Uterus (tissue), 2 donors: ENCODE results near the gene FBXO34.
"Not testable (repeated sequence)": the region's sequence is repeated elsewhere in the genome, so short reads cannot be mapped to it uniquely, and the experiment has no call there.

Experiments
- POLR2A ChIP-seq, 2 donors: fragments of 450-650 bp; IDR thresholded peaks; one replicate each; pipeline ENCODE4 v1.6.1; 2016; ENCODE audit warnings: antibody characterized with exemption in 2 of 2, mild to moderate bottlenecking in 1 of 2, moderate library complexity in 1 of 2
- TF ChIP-seq, protein P1 (sequence below), 4 experiments: fragments of 200-600 bp in 2 of 4; fragments of 450-650 bp in 2 of 4; sonication (generic) in 2 of 4; IDR thresholded peaks; one replicate each; pipeline ENCODE4 v1.5.1; 2016 to 2019; ENCODE audit warnings: antibody characterized with exemption in 4 of 4, mild to moderate bottlenecking in 2 of 4, moderate library complexity in 1 of 4

DNA sequence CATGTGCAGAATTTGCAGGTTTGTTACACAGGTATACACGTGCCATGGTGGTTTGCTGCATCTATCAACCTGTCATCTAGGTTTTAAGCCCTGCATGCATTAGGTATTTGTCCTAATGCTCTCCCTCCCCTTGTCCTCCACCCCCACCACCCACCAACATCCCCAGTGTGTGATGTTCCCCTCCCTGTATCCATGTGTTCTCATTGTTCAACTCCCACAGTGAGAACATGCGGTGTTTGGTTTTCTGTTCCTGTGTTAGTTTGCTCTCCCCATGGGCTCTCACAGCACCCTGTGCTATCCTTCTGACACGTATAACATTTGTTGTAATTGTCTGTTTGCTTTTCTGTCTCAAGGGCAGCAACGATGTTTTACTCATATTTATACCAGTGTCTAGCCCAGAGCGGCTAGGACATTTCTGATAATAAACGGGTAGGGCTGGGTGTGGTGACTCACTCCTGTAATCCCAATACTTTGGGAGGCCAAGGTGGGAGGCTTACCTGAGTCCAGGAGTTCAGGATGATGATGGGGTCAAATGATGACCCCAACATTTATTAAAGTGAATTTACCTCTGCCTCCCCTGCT lies 73.5 kb downstream of the FBXO34 start:
- TF ChIP-seq, protein P1, sequence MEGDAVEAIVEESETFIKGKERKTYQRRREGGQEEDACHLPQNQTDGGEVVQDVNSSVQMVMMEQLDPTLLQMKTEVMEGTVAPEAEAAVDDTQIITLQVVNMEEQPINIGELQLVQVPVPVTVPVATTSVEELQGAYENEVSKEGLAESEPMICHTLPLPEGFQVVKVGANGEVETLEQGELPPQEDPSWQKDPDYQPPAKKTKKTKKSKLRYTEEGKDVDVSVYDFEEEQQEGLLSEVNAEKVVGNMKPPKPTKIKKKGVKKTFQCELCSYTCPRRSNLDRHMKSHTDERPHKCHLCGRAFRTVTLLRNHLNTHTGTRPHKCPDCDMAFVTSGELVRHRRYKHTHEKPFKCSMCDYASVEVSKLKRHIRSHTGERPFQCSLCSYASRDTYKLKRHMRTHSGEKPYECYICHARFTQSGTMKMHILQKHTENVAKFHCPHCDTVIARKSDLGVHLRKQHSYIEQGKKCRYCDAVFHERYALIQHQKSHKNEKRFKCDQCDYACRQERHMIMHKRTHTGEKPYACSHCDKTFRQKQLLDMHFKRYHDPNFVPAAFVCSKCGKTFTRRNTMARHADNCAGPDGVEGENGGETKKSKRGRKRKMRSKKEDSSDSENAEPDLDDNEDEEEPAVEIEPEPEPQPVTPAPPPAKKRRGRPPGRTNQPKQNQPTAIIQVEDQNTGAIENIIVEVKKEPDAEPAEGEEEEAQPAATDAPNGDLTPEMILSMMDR (IDR thresholded peaks at IDR 0.05): not testable (repeated sequence)
- TF ChIP-seq POLR2A (IDR thresholded peaks at IDR 0.05): not testable (repeated sequence)
